ENCODE data around the gene OPA1.

The OPA1 gene, protein sequence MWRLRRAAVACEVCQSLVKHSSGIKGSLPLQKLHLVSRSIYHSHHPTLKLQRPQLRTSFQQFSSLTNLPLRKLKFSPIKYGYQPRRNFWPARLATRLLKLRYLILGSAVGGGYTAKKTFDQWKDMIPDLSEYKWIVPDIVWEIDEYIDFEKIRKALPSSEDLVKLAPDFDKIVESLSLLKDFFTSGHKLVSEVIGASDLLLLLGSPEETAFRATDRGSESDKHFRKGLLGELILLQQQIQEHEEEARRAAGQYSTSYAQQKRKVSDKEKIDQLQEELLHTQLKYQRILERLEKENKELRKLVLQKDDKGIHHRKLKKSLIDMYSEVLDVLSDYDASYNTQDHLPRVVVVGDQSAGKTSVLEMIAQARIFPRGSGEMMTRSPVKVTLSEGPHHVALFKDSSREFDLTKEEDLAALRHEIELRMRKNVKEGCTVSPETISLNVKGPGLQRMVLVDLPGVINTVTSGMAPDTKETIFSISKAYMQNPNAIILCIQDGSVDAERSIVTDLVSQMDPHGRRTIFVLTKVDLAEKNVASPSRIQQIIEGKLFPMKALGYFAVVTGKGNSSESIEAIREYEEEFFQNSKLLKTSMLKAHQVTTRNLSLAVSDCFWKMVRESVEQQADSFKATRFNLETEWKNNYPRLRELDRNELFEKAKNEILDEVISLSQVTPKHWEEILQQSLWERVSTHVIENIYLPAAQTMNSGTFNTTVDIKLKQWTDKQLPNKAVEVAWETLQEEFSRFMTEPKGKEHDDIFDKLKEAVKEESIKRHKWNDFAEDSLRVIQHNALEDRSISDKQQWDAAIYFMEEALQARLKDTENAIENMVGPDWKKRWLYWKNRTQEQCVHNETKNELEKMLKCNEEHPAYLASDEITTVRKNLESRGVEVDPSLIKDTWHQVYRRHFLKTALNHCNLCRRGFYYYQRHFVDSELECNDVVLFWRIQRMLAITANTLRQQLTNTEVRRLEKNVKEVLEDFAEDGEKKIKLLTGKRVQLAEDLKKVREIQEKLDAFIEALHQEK

DNA sequence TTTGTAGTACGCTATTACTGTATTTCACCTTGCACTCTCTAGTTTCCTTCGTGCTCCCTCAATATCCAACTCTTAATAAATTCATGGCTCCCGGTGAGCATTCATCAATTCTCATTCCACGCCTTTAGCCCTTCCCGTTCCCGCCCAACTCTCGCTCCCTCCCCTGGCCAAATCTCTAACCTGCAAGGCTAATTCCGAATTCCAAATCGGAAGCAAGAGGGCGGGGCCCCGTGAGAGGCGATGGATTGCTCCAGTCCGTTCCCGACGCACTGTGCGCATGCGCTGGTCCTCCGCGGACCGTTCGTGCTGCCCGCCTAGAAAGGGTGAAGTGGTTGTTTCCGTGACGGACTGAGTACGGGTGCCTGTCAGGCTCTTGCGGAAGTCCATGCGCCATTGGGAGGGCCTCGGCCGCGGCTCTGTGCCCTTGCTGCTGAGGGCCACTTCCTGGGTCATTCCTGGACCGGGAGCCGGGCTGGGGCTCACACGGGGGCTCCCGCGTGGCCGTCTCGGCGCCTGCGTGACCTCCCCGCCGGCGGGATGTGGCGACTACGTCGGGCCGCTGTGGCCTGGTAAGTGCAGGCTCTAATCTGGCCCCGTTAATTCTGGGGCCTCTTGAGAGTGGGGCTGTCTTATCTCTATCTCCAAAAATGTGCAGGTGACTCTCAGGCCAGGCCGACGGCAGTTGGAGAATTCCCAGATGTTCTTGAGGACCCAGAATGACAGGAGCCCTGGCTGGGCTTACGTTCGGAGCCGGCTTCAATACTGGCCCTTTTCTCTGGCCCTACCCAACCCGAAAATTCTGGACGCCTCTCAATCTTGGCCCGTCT is at the start of gene OPA1:
Gene OPA1 (plus strand): TSS at position 368 of the 827 bp plus-strand sequence. CDS start 170 bp downstream, at position 538.
- peak; percentile 98 for DNase-seq (ENCODE audit: low spot score)

DNA sequence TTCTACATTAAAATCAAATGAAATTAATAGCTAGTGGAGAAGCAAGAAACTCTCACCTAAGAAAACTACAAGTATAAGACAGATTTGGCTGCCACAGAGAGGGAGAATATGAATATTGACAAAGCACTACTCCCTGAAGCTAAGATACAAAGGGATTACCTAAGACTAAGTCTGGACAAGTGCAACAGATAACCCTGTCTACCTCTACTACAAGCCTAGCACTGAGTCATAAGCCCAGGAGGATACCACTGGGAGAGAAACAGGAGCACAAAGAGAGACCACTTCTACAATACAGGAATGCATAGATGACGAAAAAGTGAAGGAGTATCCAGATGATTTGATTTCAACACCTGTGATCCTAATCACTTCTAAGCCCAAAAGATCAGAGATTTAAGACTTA is 48.7 kb upstream of the OPA1 start:
- no peak for DNase-seq (ENCODE audit: low spot score)

DNA sequence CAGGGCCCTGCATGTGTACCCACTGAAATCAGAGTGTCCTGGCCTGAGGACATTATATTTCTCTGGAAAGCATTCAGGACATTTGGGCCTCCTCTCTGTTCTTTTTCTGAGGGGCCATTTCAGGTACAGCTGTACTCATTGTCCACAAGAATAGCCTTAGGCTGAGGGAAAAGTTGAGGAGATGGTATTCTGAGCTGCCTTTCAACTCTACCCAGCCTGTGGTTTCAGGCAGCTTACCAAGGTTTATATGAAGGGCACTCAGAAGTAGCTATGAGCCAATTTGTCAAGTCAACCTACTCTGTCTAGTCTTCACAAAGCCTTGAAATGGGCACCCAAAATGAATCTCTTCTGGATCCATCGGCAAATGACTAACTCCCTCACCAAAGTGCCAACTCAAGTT is 47.7 kb upstream of the OPA1 start:
- DNase-seq (ENCODE audit: low spot score) = no peak

DNA sequence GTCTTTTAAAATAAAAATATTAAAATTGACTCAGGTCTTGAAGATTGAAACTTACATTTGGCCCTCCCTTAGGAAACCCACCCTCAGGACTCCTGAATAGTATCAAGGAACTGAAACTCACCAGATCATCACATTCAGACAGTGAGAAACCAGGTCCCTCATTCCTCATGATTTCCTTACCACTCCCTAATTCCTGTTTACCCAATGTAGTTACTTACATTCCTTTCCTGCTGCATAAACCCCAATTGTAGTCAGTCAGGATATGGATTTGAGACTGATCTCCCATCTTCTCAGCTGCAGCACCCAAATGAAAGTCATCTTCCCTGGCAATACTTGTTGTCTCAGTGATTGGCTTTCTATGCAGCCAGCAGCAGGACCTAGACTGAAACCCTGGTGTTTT is 46.9 kb upstream of the OPA1 start:
- DNase-seq (ENCODE audit: low spot score) = no peak

DNA sequence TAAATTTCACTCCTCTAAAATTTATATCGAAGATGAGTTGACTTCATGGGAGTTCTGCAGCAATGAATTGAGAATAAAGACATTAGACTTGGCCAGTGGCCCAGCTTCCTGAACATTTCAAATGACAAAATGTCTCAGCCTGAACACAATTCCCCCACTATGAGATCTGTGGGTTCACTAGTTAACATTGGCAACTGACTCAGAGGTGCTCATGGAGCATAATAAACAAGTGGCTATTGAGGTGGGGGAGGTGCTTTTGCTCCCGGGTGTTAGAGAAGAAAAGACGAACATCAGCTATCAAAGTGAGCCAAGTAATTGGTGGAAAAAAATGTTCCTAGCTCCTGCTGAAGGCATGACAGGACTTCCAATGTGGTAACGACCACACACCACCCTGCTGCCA is 44.6 kb upstream of the OPA1 start:
- DNase-seq (ENCODE audit: low spot score) = no peak

DNA sequence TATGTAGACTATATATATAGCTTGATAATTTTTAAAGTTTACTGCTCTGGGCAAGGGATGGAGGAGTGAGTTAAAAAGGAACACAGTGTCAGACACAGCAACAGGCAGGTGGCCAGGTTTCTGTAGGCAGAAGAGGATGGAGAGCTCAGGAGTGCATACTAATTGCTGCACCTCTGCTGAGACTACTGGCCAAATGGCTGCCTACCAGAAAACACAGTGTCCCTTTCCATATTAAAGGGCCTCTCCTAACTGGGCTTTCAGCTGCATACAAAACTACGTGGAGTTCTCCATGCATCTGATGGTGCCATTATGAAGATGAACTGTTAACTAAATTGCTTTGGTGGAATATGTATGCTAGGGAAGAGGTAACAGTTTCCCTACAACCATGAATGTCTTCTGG is 40.1 kb upstream of the OPA1 start:
- DNase-seq (ENCODE audit: low spot score) = no peak

DNA sequence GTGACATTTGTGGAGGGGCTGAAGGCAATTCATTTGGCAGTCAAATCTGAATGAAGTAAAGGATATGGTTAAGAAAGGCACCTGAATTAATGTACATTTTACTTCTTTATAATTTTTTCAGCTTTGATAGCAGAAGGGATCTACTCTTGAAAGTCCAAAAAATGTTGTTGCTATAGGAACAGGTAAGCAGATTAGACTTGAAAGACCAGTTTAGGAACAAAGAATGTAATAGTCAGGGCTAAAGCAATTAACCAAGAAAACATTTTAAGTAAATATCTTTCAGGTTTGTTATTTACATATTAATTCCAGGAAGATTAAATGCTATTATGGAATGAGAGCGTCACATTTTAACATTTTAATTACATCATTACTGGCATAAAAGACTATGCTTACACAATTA is 39.4 kb upstream of the OPA1 start:
- no peak for DNase-seq (ENCODE audit: low spot score)

DNA sequence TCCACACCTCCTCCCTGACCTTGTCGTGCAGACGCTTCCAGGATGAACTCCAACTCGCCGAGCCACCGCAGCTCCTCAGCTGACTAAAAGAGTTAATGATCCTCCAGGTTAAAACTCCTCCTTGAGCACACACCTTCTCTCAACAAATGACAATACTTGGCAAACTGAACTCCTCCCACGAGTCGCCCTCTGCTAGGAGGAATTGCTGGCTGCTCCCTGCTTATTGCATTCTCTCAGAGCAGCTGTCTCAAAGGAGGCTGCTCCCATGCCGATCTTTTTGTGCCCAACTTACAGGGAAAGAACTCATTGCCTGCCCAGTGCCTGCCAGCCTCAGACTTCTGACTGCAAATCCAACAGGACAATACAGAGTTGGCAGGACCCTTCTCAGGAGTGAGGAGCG is 38.2 kb upstream of the OPA1 start, which contains the start of gene ATP13A4:
Gene ATP13A4 (minus strand): TSS at position 85 of the 400 bp plus-strand sequence. CDS start 96 bp downstream, outside the sequence.
- DNase-seq (ENCODE audit: low spot score) = no peak

DNA sequence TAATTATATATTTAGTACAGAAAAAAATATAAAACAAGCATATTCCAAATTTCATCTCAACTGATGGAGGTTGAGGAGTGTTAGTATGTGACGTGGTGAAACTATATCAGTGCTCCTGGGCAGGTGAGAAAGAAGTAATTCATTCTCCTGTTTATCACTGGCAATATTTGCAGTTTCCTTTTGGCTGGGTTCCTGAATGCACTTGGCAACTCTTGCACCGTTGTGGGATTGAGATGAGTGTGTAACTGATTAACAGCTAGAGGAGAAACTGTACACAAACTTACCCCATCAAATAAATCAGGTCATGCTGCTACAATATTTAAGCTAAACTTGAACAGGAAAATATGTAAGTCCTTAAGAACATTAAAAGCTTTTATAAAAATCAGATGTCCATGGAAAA is 36.2 kb upstream of the OPA1 start:
- DNase-seq (ENCODE audit: low spot score) = no peak

DNA sequence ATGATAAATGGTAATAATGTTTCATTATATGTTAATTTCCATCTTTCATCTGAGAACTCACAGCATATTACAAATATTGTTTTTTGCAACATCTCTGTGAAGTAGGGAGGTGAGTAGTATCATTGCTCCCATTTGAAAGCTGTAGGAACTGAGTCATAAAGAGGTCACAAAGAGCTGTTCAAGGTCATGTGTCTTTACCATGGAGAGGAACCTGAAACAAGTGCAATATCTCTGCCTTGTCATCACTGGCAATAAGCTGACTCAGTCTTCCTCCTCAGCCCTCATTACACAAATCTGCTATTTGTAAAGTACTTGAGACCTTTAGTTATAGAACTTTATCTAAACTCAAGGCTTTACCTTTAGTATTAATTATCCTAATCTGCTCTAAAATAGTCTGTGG is 33.9 kb upstream of the OPA1 start:
- no peak for DNase-seq (ENCODE audit: low spot score)

DNA sequence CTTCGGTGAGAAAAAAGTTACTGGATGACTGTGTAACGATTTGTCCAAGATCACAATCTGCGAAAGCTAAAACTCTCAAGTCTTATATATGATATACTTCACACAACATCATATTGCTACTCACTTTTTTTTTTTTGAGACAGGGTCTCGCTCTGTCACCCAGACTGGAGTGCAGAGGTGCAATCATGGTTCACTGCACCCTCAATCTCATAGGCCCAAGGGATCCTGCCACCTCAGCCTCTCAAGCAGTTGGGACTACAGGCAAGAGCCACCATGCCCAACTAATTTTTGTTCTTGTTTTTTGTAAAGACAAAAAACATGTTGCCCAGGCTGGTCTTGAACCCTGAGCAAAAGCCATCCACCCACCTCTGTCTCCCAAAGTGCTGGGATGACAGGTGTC is 32.9 kb upstream of the OPA1 start:
- no peak for DNase-seq (ENCODE audit: low spot score)

DNA sequence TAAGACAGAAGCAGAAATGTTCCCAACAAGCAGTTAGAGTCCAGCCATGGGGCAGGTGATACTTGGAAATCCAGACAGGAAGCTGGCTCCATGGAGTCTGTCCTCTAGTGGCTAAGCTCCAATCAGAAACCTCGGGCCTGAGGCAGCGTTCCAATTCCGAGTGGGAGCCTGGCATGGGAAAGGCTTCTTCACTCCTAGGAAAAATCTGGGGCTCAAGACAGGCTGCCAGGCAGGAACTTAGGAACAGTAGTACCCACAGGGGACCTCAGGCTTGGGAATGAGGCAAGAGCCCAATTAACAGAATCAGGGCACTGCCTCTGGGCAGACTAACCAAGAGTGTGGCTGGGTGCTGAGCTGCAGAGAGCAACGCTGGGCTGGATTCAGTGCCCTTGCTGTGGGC is 32.1 kb upstream of the OPA1 start:
- no peak for DNase-seq (ENCODE audit: low spot score)

DNA sequence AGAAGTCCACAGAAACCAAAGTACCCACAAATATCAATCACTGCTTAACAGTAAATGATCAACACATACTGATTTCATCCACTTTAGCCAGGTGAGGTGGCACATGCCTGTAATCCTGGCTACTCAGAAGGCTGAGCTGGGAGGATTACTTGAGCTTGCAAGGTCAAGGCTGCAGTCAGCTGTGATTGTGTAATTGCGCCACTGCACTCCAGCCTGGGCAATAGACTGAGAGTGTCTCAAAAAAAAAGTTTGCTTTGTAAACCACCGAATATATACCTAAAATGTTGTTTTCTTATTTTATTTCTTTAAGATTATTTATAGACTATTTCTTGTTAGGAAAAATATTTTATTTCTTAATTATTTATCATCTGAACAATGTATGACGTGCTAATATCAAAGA is 29.6 kb upstream of the OPA1 start:
- no peak for DNase-seq (ENCODE audit: low spot score)

DNA sequence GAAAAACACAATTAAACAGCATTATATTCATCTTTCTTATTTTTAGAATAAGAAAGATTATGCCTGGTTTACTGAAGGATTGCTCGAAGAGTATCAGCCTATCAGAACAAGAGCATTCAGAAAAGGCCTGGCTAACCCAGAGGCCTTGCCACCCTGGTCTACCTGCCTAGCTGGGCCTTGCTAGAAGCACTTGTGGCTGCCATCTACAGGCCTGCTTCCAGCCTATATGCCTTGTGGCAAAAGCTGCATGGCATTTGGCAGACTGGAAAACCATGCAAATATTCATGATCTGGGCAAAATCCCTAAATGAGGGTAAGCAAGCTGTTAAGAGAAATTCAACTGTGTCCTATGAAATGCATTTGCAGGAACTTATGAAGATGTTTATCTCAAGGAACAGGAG is 29.0 kb upstream of the OPA1 start:
- no peak for DNase-seq (ENCODE audit: low spot score)

DNA sequence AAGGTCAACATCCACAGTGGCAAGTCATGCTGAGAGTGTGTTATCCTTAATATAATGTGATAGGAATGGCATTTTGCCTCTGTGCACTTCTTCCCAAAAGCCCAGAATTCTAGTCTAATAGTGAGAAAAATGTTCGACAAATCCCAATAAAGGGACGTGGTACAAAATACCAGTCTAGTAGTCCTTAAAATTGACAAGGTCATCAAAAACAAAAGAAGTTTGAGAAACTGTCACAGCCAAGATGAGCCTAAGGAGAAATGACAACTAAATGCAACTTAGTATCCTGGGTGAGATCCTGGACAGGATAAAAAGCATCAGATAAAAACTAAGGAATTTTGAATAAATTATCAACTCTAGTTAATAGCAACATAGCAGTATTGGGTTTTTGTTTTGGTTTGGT is 23.9 kb upstream of the OPA1 start:
- DNase-seq (ENCODE audit: low spot score) = no peak

DNA sequence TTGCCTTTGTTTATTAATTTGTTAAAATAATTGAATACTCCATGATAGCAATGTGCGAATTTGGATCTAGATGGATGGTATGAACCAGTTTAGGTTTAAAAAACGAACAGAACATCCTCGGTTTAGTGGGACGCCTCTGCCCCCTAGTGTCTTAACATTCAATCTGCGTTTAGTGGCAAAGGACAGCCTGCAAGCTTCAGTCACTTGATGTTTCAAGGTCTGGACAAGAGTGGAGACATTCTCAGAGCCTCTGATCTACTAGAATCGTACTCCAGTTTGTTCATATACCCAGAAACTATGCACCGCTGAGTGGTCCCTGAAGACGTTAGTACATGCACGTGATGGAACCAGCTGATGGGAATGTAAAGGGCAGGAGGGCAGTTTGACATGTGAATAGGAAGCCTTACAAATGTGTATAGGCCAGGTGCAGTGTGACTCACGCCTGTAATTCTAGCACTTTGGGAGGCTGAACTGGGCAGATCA is 20.5 kb upstream of the OPA1 start:
- DNase-seq (ENCODE audit: low spot score) = peak; percentile 62

DNA sequence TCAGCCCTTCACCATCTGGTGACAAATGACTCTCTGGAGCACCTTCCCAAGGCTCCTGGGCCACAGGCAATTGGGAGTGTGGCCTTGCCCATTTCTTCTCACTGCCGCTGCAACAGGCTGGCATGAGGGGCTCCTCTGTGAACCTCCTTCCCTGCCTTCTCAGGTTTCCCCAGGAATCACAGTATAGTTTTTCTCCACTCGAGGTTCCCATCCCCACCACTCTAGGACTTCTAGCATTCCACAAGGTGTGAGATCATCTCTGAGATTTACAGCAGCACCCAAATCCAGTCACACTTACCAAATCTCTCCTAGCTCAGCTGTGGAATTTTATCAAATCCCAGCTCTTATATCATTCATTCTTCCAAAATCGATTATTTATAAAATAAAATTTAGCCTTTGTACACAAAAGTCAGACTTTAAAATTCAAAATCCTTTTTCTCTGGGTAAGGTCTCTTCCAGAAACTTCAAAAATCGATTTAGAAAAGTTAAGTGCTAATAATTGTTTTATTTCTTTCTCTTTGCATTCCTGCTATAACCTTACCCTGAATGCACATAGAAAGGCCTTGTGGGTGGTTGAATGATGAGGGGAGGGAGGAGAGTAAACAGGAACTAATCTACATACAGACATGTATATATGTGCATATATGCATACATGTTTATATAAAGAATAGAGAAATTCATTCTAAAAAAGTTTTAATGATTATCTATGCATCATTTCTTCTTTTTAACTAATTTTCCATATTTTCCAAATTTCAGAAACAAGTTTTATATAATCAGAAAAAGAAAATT is 19.4 kb upstream of the OPA1 start:
- no peak for DNase-seq (ENCODE audit: low spot score)

DNA sequence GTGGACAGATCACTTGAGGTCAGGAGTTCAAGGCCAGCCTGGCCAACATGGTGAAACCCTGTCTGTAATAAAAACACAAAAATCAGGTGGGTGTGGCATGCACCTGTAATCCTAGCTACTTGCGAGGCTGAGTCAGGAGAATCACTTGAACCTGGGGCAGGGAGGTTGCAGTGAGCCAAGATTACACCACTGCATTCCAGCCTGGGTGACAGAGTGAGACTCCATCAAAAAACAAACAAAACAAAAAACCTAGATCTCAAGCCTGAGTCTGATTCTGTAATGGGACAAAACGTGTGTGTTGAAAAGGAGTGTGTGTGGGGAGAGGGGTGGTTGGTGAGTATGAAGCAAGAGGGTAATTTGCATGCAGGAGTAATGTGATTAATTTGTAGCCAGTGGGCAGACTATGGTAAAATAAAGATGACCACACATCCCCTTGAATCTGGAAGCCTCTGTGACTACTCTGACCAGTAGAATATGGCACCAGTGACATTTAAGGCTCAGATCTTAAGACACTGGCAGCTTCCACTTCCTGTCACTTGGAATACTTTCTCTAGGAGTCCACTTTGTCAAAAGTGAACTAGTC is 18.4 kb upstream of the OPA1 start:
- no peak for DNase-seq (ENCODE audit: low spot score)

DNA sequence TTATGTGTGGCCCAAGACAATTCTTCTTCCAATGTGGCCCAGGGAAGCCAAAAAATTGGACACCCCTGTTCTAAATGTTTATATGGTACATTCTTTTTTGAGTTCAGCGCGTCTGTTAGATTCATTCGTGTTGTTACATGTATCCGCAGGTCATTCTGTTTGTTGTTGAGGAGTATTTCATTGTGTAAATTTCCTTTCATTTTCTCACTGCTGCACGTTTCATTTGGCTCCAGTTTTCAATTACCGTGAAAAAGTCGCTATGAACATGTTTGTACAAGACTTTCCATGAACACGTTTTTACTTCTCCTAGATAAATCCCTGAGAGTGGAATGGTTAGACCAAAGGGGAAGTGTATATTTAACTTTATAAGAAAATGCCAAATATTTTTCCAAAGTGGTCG is 7.5 kb upstream of the OPA1 start:
- DNase-seq (ENCODE audit: low spot score) = no peak

DNA sequence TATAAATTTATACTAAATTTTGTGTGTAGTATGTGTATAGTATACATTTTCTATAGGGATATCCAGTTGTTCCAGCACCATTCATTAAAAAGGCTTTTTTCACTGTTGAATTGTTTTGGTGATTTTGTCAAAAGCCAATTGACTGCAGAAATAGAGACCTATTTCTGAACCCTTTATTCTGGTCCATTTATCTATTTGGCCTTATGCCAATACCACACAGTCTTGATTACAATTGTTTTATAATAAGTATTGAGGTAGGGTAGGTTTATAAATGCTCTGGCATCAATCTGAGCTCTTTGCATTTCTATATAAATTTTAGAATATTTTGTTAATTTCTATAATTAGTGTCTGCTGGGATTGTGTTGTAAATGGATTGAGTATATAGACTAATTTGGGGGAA is 6.5 kb upstream of the OPA1 start:
- DNase-seq (ENCODE audit: low spot score) = no peak

DNA sequence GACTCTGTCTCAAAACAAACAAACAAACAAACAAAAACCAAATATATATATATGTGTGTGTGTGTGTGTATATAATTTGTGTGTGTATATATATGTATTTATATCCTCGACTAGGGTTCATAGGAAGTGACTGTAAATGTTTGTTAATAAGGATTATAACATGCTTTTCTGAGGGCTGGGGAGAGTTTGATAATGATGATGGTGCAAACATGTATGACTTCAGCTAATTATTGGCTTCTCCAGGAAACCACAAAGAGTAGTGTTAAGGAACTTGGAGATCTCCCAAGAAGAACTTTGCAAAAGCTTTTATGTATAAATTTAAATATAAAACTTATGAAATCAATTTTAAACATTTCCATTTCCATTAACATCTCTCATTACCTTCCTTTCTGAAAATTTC is 3.9 kb upstream of the OPA1 start:
- DNase-seq (ENCODE audit: low spot score) = no peak

Measured in GM03348 (cell line).